HUES64 (cell line): ENCODE measurements around the gene SMIM12.

ENCODE experiments used
- H3K27ac ChIP-seq: 2 replicates; pipeline ENCODE4 v1.7.0; 2013; ENCODE audit warnings: low read depth, low read length, inconsistent platforms
- H3K27me3 ChIP-seq: 2 replicates; pipeline ENCODE4 v1.6.1; 2013; ENCODE audit warnings: mild to moderate bottlenecking, low read length; ENCODE audit not compliant: insufficient read depth
- H3K36me3 ChIP-seq: 2 replicates; pipeline ENCODE4 v1.6.1; 2013; ENCODE audit warnings: mild to moderate bottlenecking, low read length; ENCODE audit not compliant: insufficient read depth
- H3K4me1 ChIP-seq: 2 replicates; pipeline ENCODE4 v1.6.1; 2013; ENCODE audit warnings: mild to moderate bottlenecking, low read length, moderate library complexity; ENCODE audit not compliant: insufficient read depth
- H3K4me3 ChIP-seq: 2 replicates; pipeline ENCODE4 v1.5.1; 2013; ENCODE audit warnings: mild to moderate bottlenecking, low read length, moderate library complexity
- H3K9ac ChIP-seq: 2 replicates; pipeline ENCODE4 v1.6.1; 2013; ENCODE audit warnings: mild to moderate bottlenecking, low read depth, low read length
- H3K9me3 ChIP-seq: 2 replicates; pipeline ENCODE4 v1.6.1; 2013; ENCODE audit warnings: low read depth, low read length; ENCODE audit not compliant: insufficient read depth
- WGBS: fragments of 150-250, 120-280 bp; methylation state at CpG from one replicate; pipeline ENCODE4 v1.1.7; 2013; ENCODE audit warnings: missing lambda C conversion rate; 5-methylcytosine and 5-hydroxymethylcytosine counted together

SMIM12 gene

GRCh38 chr1:34842952-34843371 lies 16.6 kb downstream of the SMIM12 start:
- H3K4me3 ChIP-seq, result no peak overlapping the region
- H3K36me3 ChIP-seq, result no peaks in the 10 kb centered on the region
- peak overlapping the region; percentile 83; the same call in 1 of the 2 replicates for H3K27ac ChIP-seq
- WGBS, result 68% methylated on average over 4 of the region's 4 CpGs
- no peaks in the 10 kb centered on the region for H3K9me3 ChIP-seq
- no peak overlapping the region for H3K9ac ChIP-seq
- H3K4me1 ChIP-seq, result peaks cover 29% of the 10 kb centered on the region
- H3K27me3 ChIP-seq, result no peaks in the 10 kb centered on the region

GRCh38 chr1:34842073-34842472 lies 17.5 kb downstream of the SMIM12 start:
- H3K27me3 ChIP-seq, result no peaks in the 10 kb centered on the region
- H3K27ac ChIP-seq, result no peak overlapping the region; the same call in 1 of the 2 replicates
- H3K9me3 ChIP-seq, result no peaks in the 10 kb centered on the region
- no peaks in the 10 kb centered on the region for H3K36me3 ChIP-seq
- no peak overlapping the region for H3K9ac ChIP-seq
- H3K4me1 ChIP-seq, result peaks cover 29% of the 10 kb centered on the region
- H3K4me3 ChIP-seq, result no peak overlapping the region
- 99% methylated on average over 2 of the region's 3 CpGs for WGBS

- peaks cover 25% of the 10 kb centered on the region for H3K4me1 ChIP-seq
- no peak overlapping the region for H3K4me3 ChIP-seq
- H3K27ac ChIP-seq, result no peak overlapping the region
- no peak overlapping the region for H3K9ac ChIP-seq
- H3K36me3 ChIP-seq, result no peaks in the 10 kb centered on the region
- 88% methylated on average over 3 of the region's 3 CpGs for WGBS
- H3K27me3 ChIP-seq, result no peaks in the 10 kb centered on the region
- H3K9me3 ChIP-seq, result no peaks in the 10 kb centered on the region
These were observed 19.1 kb downstream of the SMIM12 start for GRCh38 chr1:34840426-34840825.

- H3K36me3 ChIP-seq, result no peaks in the 10 kb centered on the region
- no peak overlapping the region for H3K4me3 ChIP-seq
- H3K9me3 ChIP-seq, result no peaks in the 10 kb centered on the region
- H3K27me3 ChIP-seq, result no peaks in the 10 kb centered on the region
- H3K27ac ChIP-seq, result no peak overlapping the region
- H3K9ac ChIP-seq, result no peak overlapping the region
- WGBS, result 87% methylated on average over 14 of the region's 14 CpGs
- H3K4me1 ChIP-seq, result peaks cover 19% of the 10 kb centered on the region
These were observed 19.8 kb downstream of the SMIM12 start for GRCh38 chr1:34839526-34840305.

GRCh38 chr1:34833711-34834110 lies 25.8 kb downstream of the SMIM12 start:
- H3K9me3 ChIP-seq, result no peaks in the 10 kb centered on the region
- no peak overlapping the region for H3K27ac ChIP-seq
- H3K9ac ChIP-seq, result no peak overlapping the region
- WGBS, result 97% methylated on average over 1 of the region's 1 CpG
- no peaks in the 10 kb centered on the region for H3K4me1 ChIP-seq
- no peaks in the 10 kb centered on the region for H3K36me3 ChIP-seq
- H3K4me3 ChIP-seq, result no peak overlapping the region
- H3K27me3 ChIP-seq, result no peaks in the 10 kb centered on the region

DNA sequence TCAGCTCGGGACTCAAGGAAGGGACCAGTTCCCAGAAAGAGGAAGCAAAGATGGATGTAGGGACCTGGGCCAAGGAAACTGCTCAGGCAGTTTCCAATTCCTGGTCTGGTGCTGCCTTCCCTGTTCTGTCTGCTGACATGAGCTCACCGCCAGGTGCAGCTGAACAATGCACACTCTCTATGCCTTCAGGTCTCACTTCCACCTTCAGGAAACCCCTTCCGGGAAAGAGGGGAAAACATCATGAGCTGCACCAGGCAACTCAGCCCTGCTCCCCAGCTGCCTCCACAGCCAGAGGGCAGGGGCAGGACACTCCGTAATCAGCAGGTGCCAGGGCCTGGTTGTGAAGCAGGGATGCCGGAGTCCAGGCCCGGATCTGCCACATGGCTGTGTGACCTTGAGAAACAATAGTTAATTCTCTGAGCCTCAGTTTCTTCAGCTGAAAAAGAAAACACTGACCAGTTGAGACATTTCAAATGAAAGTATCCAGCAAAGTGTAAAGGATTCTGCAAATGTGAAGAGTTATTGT lies 27.8 kb downstream of the SMIM12 start:
- Histone ChIP-seq H3K9me3 (no peaks in the 10 kb centered on the region), H3K36me3 (no peaks in the 10 kb centered on the region), H3K4me3 (no peak overlapping the region), H3K27me3 (0 out of 2 replicates have a peak, but pooled peaks cover 2% of the 10 kb centered on the region), H3K9ac (no peak overlapping the region), H3K4me1 (no peaks in the 10 kb centered on the region), H3K27ac (no peak overlapping the region)
- WGBS, result 91% methylated on average over 6 of the region's 6 CpGs

- no peaks in the 10 kb centered on the region for H3K9me3 ChIP-seq
- 0 out of 2 replicates have a peak, but pooled peaks cover 2% of the 10 kb centered on the region for H3K27me3 ChIP-seq
- H3K36me3 ChIP-seq, result no peaks in the 10 kb centered on the region
- 97% methylated on average over 3 of the region's 3 CpGs for WGBS
- H3K4me3 ChIP-seq, result no peak overlapping the region
- no peak overlapping the region for H3K27ac ChIP-seq
- H3K4me1 ChIP-seq, result no peaks in the 10 kb centered on the region
- no peak overlapping the region for H3K9ac ChIP-seq
These were observed 30.3 kb downstream of the SMIM12 start for GRCh38 chr1:34829250-34829649.

DNA sequence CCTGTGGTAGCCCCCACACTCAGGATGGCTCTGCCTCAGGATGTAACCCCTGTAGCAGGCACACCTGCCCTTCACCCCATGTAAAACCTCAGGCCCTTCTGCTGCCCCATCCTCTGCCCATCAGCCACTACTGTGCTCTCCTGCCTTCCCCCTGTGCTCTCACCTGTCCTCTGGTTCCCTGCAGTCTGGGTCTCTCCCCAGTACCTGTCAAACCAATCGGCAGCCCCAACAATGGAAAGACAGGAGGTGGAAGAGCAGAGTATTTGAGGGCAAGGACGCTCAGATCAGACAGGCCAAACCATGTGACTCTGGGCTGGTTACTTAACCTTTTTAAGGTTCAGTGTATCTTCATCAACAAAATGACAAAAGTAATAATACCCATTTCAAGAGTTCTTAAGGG lies 30.9 kb downstream of the SMIM12 start:
- Histone ChIP-seq H3K27me3 (0 out of 2 replicates have a peak, but pooled peaks cover 2% of the 10 kb centered on the region), H3K4me3 (no peak overlapping the region), H3K9me3 (no peaks in the 10 kb centered on the region), H3K27ac (no peak overlapping the region), H3K4me1 (no peaks in the 10 kb centered on the region), H3K9ac (no peak overlapping the region), H3K36me3 (no peaks in the 10 kb centered on the region)
- WGBS, result 86% methylated on average over 2 of the region's 2 CpGs

DNA sequence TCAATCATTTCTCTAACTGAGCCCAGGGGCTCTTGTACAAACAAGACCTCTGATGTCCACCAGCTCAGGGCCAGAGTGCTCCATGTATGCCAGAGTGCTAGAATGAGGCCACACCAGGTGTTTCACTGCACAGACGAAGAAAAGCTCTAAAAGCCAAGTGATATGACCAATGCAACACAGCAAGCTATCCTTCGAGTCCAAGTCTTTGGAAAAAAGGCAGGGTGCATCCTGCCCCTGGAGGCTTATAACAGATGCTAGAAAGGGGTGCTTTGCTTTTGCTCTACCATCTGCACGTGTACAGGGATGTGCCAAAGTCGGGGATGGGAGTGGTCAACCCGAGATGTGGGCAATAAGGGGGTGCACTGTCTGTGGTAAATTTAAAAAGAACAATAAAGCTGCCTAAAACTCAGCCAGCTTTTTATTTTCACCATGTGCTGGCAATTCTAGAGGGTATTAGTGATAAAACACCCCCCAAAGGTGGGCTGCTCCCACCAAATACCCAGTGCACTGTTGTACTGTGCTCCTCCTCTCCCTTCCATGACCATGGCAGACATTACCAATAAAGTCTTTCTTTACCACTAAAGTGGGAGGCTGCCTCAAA lies 32.1 kb downstream of the SMIM12 start:
- H3K27me3 ChIP-seq, result 0 out of 2 replicates have a peak, but pooled peaks cover 2% of the 10 kb centered on the region
- no peaks in the 10 kb centered on the region for H3K36me3 ChIP-seq
- no peak overlapping the region for H3K9ac ChIP-seq
- no peak overlapping the region for H3K27ac ChIP-seq
- H3K9me3 ChIP-seq, result no peaks in the 10 kb centered on the region
- 89% methylated on average over 5 of the region's 5 CpGs for WGBS
- no peak overlapping the region for H3K4me3 ChIP-seq
- no peaks in the 10 kb centered on the region for H3K4me1 ChIP-seq

GRCh38 chr1:34825455-34826091 lies 34.0 kb downstream of the SMIM12 start:
- Histone ChIP-seq H3K4me1 (no peaks in the 10 kb centered on the region), H3K27ac (no peak overlapping the region), H3K9ac (no peak overlapping the region), H3K36me3 (no peaks in the 10 kb centered on the region), H3K27me3 (0 out of 2 replicates have a peak, but pooled peaks cover 2% of the 10 kb centered on the region), H3K4me3 (no peak overlapping the region), H3K9me3 (no peaks in the 10 kb centered on the region)
- 86% methylated on average over 11 of the region's 11 CpGs for WGBS
